Keratinocyte (primary cell): ENCODE data around the gene PIGU. TPM values are rescaled to one million over a fixed set of nuclear protein-coding genes. Genes with fewer than 3 reads are reported as not detected.

Experiments used
- DNase-seq: peaks from one replicate; pipeline ENCODE4 v3.0.0-alpha.2; 2011; ENCODE audit warnings: low read depth, missing footprints, low spot score
- FAIRE-seq: peaks from 2 replicates; lab custom pipeline; 2011; peaks lifted over from hg19 to GRCh38; lab: Jason Lieb, UNC
- H2AFZ ChIP-seq: 2 replicates; pipeline ENCODE4 v1.6.0; 2012; ENCODE audit warnings: low read length, control low read depth, inconsistent platforms; ENCODE audit not compliant: control insufficient read depth
- H3K27ac ChIP-seq: 2 replicates; pipeline ENCODE4 v1.5.1; 2011; ENCODE audit warnings: low read length; ENCODE audit not compliant: control insufficient read depth, insufficient read depth
- H3K27me3 ChIP-seq: 3 replicates; pipeline ENCODE4 v1.6.0; 2011; ENCODE audit warnings: low read length; ENCODE audit not compliant: control insufficient read depth, insufficient read depth; ENCODE audit errors: extremely low read depth
- H3K36me3 ChIP-seq, 2 experiments: 2 replicates in 1 of 2; 3 replicates in 1 of 2; pipeline ENCODE4 v1.5.1; 2011; ENCODE audit warnings: low read length in 2 of 2, mild to moderate bottlenecking in 1 of 2; ENCODE audit not compliant: control insufficient read depth in 2 of 2, insufficient read depth in 2 of 2; ENCODE audit errors: extremely low read depth in 1 of 2
- H3K4me1 ChIP-seq: 3 replicates; pipeline ENCODE4 v1.5.1; 2011; ENCODE audit warnings: low read length; ENCODE audit not compliant: control insufficient read depth, insufficient read depth; ENCODE audit errors: extremely low read depth
- H3K4me2 ChIP-seq: 3 replicates; pipeline ENCODE4 v1.6.0; 2011; ENCODE audit warnings: low read depth, low read length; ENCODE audit not compliant: control insufficient read depth, insufficient read depth; ENCODE audit errors: extremely low read depth
- H3K4me3 ChIP-seq, 3 experiments: fragments of 200-600 bp in 1 of 3; sonication (generic) in 1 of 3; 2 replicates in 2 of 3; 3 replicates in 1 of 3; pipeline ENCODE4 v1.5.1; 2011 to 2016; ENCODE audit warnings: low read length in 3 of 3, mild to moderate bottlenecking in 3 of 3, control low read depth in 2 of 3, inconsistent platforms in 1 of 3, low read depth in 1 of 3, mixed read lengths in 1 of 3, mixed run types in 1 of 3, moderate library complexity in 1 of 3; ENCODE audit not compliant: control insufficient read depth in 2 of 3, insufficient read depth in 2 of 3; ENCODE audit errors: extremely low read depth in 1 of 3
- H3K79me2 ChIP-seq: 2 replicates; pipeline ENCODE4 v1.6.0; 2012; ENCODE audit warnings: low read length; ENCODE audit not compliant: control insufficient read depth, insufficient read depth
- H3K9ac ChIP-seq: 3 replicates; pipeline ENCODE4 v1.6.0; 2011; ENCODE audit warnings: low read length; ENCODE audit not compliant: control insufficient read depth, insufficient read depth; ENCODE audit errors: extremely low read depth
- H3K9me1 ChIP-seq: 3 replicates; pipeline ENCODE4 v1.6.0; 2011; ENCODE audit warnings: low read length; ENCODE audit not compliant: control insufficient read depth, insufficient read depth; ENCODE audit errors: extremely low read depth
- H3K9me3 ChIP-seq: 2 replicates; pipeline ENCODE4 v1.5.1; 2012; ENCODE audit warnings: low read depth, low read length; ENCODE audit not compliant: control insufficient read depth
- H4K20me1 ChIP-seq: 3 replicates; pipeline ENCODE4 v1.6.0; 2011; ENCODE audit warnings: low read length; ENCODE audit not compliant: control insufficient read depth, insufficient read depth; ENCODE audit errors: extremely low read depth
- EZH2 ChIP-seq: IDR thresholded peaks from one replicate; pipeline ENCODE4 v1.6.1; 2012; ENCODE audit warnings: inconsistent platforms, mild to moderate bottlenecking, low read length, moderate library complexity
- dilution Hi-C: fragments of 300-500 bp; cut with MboI; formaldehyde crosslinking; loops from one replicate; pipeline ENCODE4 v1.7.0; 2020; ENCODE audit warnings: low sequenced_read_pairs; ENCODE audit not compliant: extremely low pct_ligation_motif_present
- polyA plus RNA-seq, 5 experiments: library from polyadenylated mRNA; depleted of rRNA in 3 of 5; stranded (reverse) in 3 of 5; stranded (forward) in 1 of 5; unstranded in 1 of 5; fragments of >200 nt; gene quantifications; 1 replicate in 1 of 5; 2 replicates in 3 of 5; 3 replicates in 1 of 5; pipeline versions ENCODE4 v1.2.1 to v1.2.3, GENCODE V29; 2011 to 2012; ENCODE audit warnings: missing spikeins in 2 of 5, low read depth in 1 of 5, low replicate concordance in 1 of 5
- TF ChIP-seq, protein P1 (sequence below), 3 experiments: IDR thresholded peaks in 1 of 3; conservative IDR thresholded peaks in 1 of 3; optimal IDR thresholded peaks in 1 of 3; 2 replicates in 2 of 3; 3 replicates in 1 of 3; pipeline versions ENCODE3 to v1.5.1; 2011; ENCODE audit warnings: low read length in 3 of 3, mild to moderate bottlenecking in 3 of 3, moderate library complexity in 2 of 3, control low read depth in 1 of 3, inconsistent platforms in 1 of 3; ENCODE audit not compliant: insufficient read depth in 2 of 3; ENCODE audit errors: extremely low read depth in 1 of 3

The PIGU gene
- polyA plus RNA-seq, 1 donor (not counting 4 experiments of a cell fraction or from before 2014, with no cell fraction given), result 48.0 TPM

DNA sequence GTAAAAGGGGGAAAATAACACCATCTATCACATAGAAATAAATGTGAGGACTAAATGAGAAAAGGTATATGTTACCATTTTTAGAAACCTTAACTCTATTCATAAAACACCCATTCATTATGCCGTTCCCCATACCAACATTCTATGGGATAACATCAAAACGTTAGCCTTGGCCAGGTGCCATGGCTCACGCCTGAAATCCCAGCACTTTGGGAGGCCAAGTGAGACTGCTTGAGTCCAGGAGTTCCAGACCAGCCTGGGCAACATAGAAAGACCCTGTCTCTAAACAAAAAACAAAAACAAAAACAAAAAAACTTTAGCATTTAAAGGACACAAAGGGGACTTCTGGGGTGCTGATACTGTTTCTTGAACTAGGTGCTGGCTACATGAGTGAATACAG, 1.3 kb downstream of the PIGU start:
- no peak overlapping the region for H3K9ac ChIP-seq
- H3K36me3 ChIP-seq, result no peaks in the 10 kb centered on the region
- H4K20me1 ChIP-seq, result no peaks in the 10 kb centered on the region
- no peaks in the 10 kb centered on the region for H3K9me3 ChIP-seq
- H3K79me2 ChIP-seq, result peaks cover 4% of the 10 kb centered on the region
- H3K27me3 ChIP-seq, result no peaks in the 10 kb centered on the region
- no peaks in the 10 kb centered on the region for H3K9me1 ChIP-seq
- peaks cover 12% of the 10 kb centered on the region for H3K4me1 ChIP-seq
- dilution Hi-C loops, result no loop called here
- H2AFZ ChIP-seq, result no peak overlapping the region
- DNase-seq (no peak), FAIRE-seq (no peak)
- H3K27ac ChIP-seq, result no peak overlapping the region
- peak overlapping the region; percentile 84 for H3K4me2 ChIP-seq
- no peak overlapping the region for H3K4me3 ChIP-seq
- TF ChIP-seq, protein P1, sequence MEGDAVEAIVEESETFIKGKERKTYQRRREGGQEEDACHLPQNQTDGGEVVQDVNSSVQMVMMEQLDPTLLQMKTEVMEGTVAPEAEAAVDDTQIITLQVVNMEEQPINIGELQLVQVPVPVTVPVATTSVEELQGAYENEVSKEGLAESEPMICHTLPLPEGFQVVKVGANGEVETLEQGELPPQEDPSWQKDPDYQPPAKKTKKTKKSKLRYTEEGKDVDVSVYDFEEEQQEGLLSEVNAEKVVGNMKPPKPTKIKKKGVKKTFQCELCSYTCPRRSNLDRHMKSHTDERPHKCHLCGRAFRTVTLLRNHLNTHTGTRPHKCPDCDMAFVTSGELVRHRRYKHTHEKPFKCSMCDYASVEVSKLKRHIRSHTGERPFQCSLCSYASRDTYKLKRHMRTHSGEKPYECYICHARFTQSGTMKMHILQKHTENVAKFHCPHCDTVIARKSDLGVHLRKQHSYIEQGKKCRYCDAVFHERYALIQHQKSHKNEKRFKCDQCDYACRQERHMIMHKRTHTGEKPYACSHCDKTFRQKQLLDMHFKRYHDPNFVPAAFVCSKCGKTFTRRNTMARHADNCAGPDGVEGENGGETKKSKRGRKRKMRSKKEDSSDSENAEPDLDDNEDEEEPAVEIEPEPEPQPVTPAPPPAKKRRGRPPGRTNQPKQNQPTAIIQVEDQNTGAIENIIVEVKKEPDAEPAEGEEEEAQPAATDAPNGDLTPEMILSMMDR (optimal IDR thresholded peaks at IDR 0.05 in 1 of 3, IDR thresholded peaks at IDR 0.05 in 1 of 3, conservative IDR thresholded peaks at IDR 0.05 in 1 of 3; ENCODE audit: extremely low read depth in 1 of 3, insufficient read depth in 2 of 3, low read length in 3 of 3), result no peak
- no peak for TF ChIP-seq EZH2

DNA sequence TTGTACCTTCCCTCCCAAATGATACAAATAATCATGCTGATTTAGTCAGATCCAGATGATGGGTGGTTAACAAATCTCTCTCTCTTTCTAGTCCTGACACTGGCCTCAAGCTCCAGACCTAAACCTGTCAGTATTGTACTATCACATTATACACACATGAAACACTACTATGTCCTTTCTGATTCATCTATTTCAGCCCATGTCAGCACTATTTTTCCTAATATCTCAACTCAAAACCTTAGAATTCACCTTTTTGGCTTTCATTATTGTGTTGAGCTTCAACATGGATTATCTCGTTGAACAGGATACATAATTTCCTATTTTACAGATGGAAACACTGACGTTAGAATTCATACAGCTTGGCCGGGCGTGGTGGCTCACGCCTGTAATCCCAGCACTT, 3.5 kb downstream of the PIGU start:
- TF ChIP-seq, protein P1 (optimal IDR thresholded peaks at IDR 0.05 in 1 of 3, IDR thresholded peaks at IDR 0.05 in 1 of 3, conservative IDR thresholded peaks at IDR 0.05 in 1 of 3; ENCODE audit: extremely low read depth in 1 of 3, insufficient read depth in 2 of 3, low read length in 3 of 3), result no peak
- no peak for TF ChIP-seq EZH2
- H3K36me3 ChIP-seq, result no peaks in the 10 kb centered on the region
- H3K79me2 ChIP-seq, result peaks cover 4% of the 10 kb centered on the region
- peaks cover 12% of the 10 kb centered on the region for H3K4me1 ChIP-seq
- no peak for DNase-seq
- no peak overlapping the region for H3K9ac ChIP-seq
- H3K9me1 ChIP-seq, result no peaks in the 10 kb centered on the region
- no peaks in the 10 kb centered on the region for H3K27me3 ChIP-seq
- H3K9me3 ChIP-seq, result no peaks in the 10 kb centered on the region
- no peak overlapping the region for H3K4me2 ChIP-seq
- FAIRE-seq, result no peak
- dilution Hi-C loops, result no loop called here
- H2AFZ ChIP-seq, result no peak overlapping the region
- H3K27ac ChIP-seq, result no peak overlapping the region
- no peaks in the 10 kb centered on the region for H4K20me1 ChIP-seq
- H3K4me3 ChIP-seq, result no peak overlapping the region
